ENCODE data around the gene CCDC88C.

Gene CCDC88C

GRCh38 chr14:91341751-91342154, 75.9 kb downstream of the CCDC88C start:
- peaks cover 0 to 46% of the 10 kb centered on the region in 2 experiments for H3K27me3 ChIP-seq (ENCODE audit: control insufficient read depth in 1 of 2, insufficient read depth in 1 of 2, low read length in 2 of 2)
- no peak overlapping the region for H2AK5ac ChIP-seq (ENCODE audit: low read length, severe bottlenecking)

GRCh38 chr14:91341334-91341733, 76.3 kb downstream of the CCDC88C start:
- 92% methylated on average over 2 of the region's 2 CpGs for WGBS
- Histone ChIP-seq H3K9me3 (ENCODE audit: control insufficient read depth, low read length) (no peaks in the 10 kb centered on the region), H3K18ac (ENCODE audit: low read depth in 1 of 2, low read length in 2 of 2) (no peak overlapping the region), H4K8ac (ENCODE audit: low read length) (no peak overlapping the region), H3K36me3 (ENCODE audit: control insufficient read depth in 1 of 2, insufficient read depth in 2 of 2, low read depth in 1 of 2, low read length in 2 of 2) (peaks cover 0 to 20% of the 10 kb centered on the region in 2 experiments), H3K4ac (ENCODE audit: low read depth in 1 of 2, low read length in 2 of 2) (no peak overlapping the region), H3K14ac (ENCODE audit: low read length in 2 of 2) (no peak overlapping the region), H3K79me1 (replicated peaks; ENCODE audit: low read length, poor library complexity, severe bottlenecking) (no peaks in the 10 kb centered on the region), H2AK5ac (ENCODE audit: low read length, severe bottlenecking) (no peak overlapping the region), H3K9ac (ENCODE audit: low read length) (no peak overlapping the region), H4K91ac (ENCODE audit: low read length) (no peak overlapping the region), H3K4me2 (ENCODE audit: low read length, poor library complexity, severe bottlenecking) (no peak overlapping the region), H2BK120ac (ENCODE audit: low read depth, low read length) (no peak overlapping the region), H2AFZ (ENCODE audit: low read depth, low read length) (no peak overlapping the region), H3K23ac (ENCODE audit: low read length in 2 of 2) (no peak overlapping the region), H3K27me3 (ENCODE audit: control insufficient read depth in 1 of 2, insufficient read depth in 1 of 2, low read length in 2 of 2) (peaks cover 0 to 46% of the 10 kb centered on the region in 2 experiments), H2BK5ac (ENCODE audit: low read depth, low read length, poor library complexity, severe bottlenecking) (no peak overlapping the region), H2BK12ac (ENCODE audit: low read length in 2 of 2) (no peak overlapping the region), H3K27ac (ENCODE audit: low read length, poor library complexity, severe bottlenecking) (no peak overlapping the region), H3K4me3 (ENCODE audit: insufficient read depth in 1 of 2, low read depth in 1 of 2, low read length in 2 of 2) (no peak overlapping the region), H3K4me1 (ENCODE audit: control insufficient read depth, insufficient read depth, low read depth, low read length) (peaks cover 2% of the 10 kb centered on the region), H2BK15ac (ENCODE audit: low read depth, poor library complexity, severe bottlenecking) (peak overlapping the region; percentile 69)
- DNase-seq, result no peak

More at GRCh38 chr14:91341751-91342154, 75.9 kb downstream of the CCDC88C start:
- Histone ChIP-seq H3K18ac (ENCODE audit: low read depth in 1 of 2, low read length in 2 of 2) (no peak overlapping the region), H3K27ac (ENCODE audit: low read length, poor library complexity, severe bottlenecking) (no peak overlapping the region), H3K9me3 (ENCODE audit: control insufficient read depth, low read length) (no peaks in the 10 kb centered on the region), H4K91ac (ENCODE audit: low read length) (no peak overlapping the region), H3K36me3 (ENCODE audit: control insufficient read depth in 1 of 2, insufficient read depth in 2 of 2, low read depth in 1 of 2, low read length in 2 of 2) (peaks cover 0 to 20% of the 10 kb centered on the region in 2 experiments), H2BK5ac (ENCODE audit: low read depth, low read length, poor library complexity, severe bottlenecking) (no peak overlapping the region), H3K4me2 (ENCODE audit: low read length, poor library complexity, severe bottlenecking) (no peak overlapping the region), H3K14ac (ENCODE audit: low read length in 2 of 2) (no peak overlapping the region), H3K4me3 (ENCODE audit: insufficient read depth in 1 of 2, low read depth in 1 of 2, low read length in 2 of 2) (peak overlapping the region in 1 of 2 experiments; percentile 28), H2BK15ac (ENCODE audit: low read depth, poor library complexity, severe bottlenecking) (no peak overlapping the region), H3K4me1 (ENCODE audit: control insufficient read depth, insufficient read depth, low read depth, low read length) (peaks cover 2% of the 10 kb centered on the region), H3K9ac (ENCODE audit: low read length) (no peak overlapping the region), H2BK120ac (ENCODE audit: low read depth, low read length) (no peak overlapping the region), H3K23ac (ENCODE audit: low read length in 2 of 2) (no peak overlapping the region), H3K79me1 (replicated peaks; ENCODE audit: low read length, poor library complexity, severe bottlenecking) (no peaks in the 10 kb centered on the region), H2AFZ (ENCODE audit: low read depth, low read length) (no peak overlapping the region), H2BK12ac (ENCODE audit: low read length in 2 of 2) (no peak overlapping the region), H3K4ac (ENCODE audit: low read depth in 1 of 2, low read length in 2 of 2) (no peak overlapping the region), H4K8ac (ENCODE audit: low read length) (no peak overlapping the region)
- DNase-seq, result no peak
- WGBS, result 76% methylated on average over 7 of the region's 7 CpGs

GRCh38 chr14:91339671-91340369, 77.8 kb downstream of the CCDC88C start:
- Histone ChIP-seq H2BK12ac (ENCODE audit: low read length in 2 of 2) (no peak overlapping the region), H3K14ac (ENCODE audit: low read length in 2 of 2) (no peak overlapping the region), H3K9me3 (ENCODE audit: control insufficient read depth, low read length) (no peaks in the 10 kb centered on the region), H3K4me2 (ENCODE audit: low read length, poor library complexity, severe bottlenecking) (no peak overlapping the region), H3K18ac (ENCODE audit: low read depth in 1 of 2, low read length in 2 of 2) (no peak overlapping the region), H3K4me1 (ENCODE audit: control insufficient read depth, insufficient read depth, low read depth, low read length) (peaks cover 10% of the 10 kb centered on the region), H3K79me1 (replicated peaks; ENCODE audit: low read length, poor library complexity, severe bottlenecking) (no peaks in the 10 kb centered on the region), H2BK120ac (ENCODE audit: low read depth, low read length) (no peak overlapping the region), H3K4ac (ENCODE audit: low read depth in 1 of 2, low read length in 2 of 2) (no peak overlapping the region), H3K4me3 (ENCODE audit: insufficient read depth in 1 of 2, low read depth in 1 of 2, low read length in 2 of 2) (no peak overlapping the region), H4K91ac (ENCODE audit: low read length) (no peak overlapping the region), H2BK15ac (ENCODE audit: low read depth, poor library complexity, severe bottlenecking) (no peak overlapping the region), H4K8ac (ENCODE audit: low read length) (no peak overlapping the region), H3K36me3 (ENCODE audit: control insufficient read depth in 1 of 2, insufficient read depth in 2 of 2, low read depth in 1 of 2, low read length in 2 of 2) (peaks cover 0 to 20% of the 10 kb centered on the region in 2 experiments), H3K27me3 (ENCODE audit: control insufficient read depth in 1 of 2, insufficient read depth in 1 of 2, low read length in 2 of 2) (peaks cover 0 to 51% of the 10 kb centered on the region in 2 experiments), H2AFZ (ENCODE audit: low read depth, low read length) (no peak overlapping the region), H3K27ac (ENCODE audit: low read length, poor library complexity, severe bottlenecking) (no peak overlapping the region), H3K9ac (ENCODE audit: low read length) (no peak overlapping the region), H2AK5ac (ENCODE audit: low read length, severe bottlenecking) (no peak overlapping the region), H2BK5ac (ENCODE audit: low read depth, low read length, poor library complexity, severe bottlenecking) (no peak overlapping the region), H3K23ac (ENCODE audit: low read length in 2 of 2) (no peak overlapping the region)
- no peak for DNase-seq
- 94% methylated on average over 29 of the region's 30 CpGs for WGBS

GRCh38 chr14:91339076-91339475, 78.5 kb downstream of the CCDC88C start:
- no peak overlapping the region for H3K14ac ChIP-seq (ENCODE audit: low read length in 2 of 2)
- no peak overlapping the region for H3K27ac ChIP-seq (ENCODE audit: low read length, poor library complexity, severe bottlenecking)
- no peak overlapping the region for H2BK12ac ChIP-seq (ENCODE audit: low read length in 2 of 2)
- H3K4me2 ChIP-seq (ENCODE audit: low read length, poor library complexity, severe bottlenecking), result no peak overlapping the region
- DNase-seq, result no peak
- H2BK120ac ChIP-seq (ENCODE audit: low read depth, low read length), result no peak overlapping the region
- H2AK5ac ChIP-seq (ENCODE audit: low read length, severe bottlenecking), result no peak overlapping the region
- no peak overlapping the region for H4K91ac ChIP-seq (ENCODE audit: low read length)
- no peak overlapping the region for H4K8ac ChIP-seq (ENCODE audit: low read length)
- no peaks in the 10 kb centered on the region for H3K9me3 ChIP-seq (ENCODE audit: control insufficient read depth, low read length)
- no peak overlapping the region for H3K18ac ChIP-seq (ENCODE audit: low read depth in 1 of 2, low read length in 2 of 2)
- H3K4me3 ChIP-seq (ENCODE audit: insufficient read depth in 1 of 2, low read depth in 1 of 2, low read length in 2 of 2), result no peak overlapping the region
- H3K36me3 ChIP-seq (ENCODE audit: control insufficient read depth in 1 of 2, insufficient read depth in 2 of 2, low read depth in 1 of 2, low read length in 2 of 2), result peaks cover 0 to 20% of the 10 kb centered on the region in 2 experiments
- H3K23ac ChIP-seq (ENCODE audit: low read length in 2 of 2), result no peak overlapping the region
- peaks cover 12% of the 10 kb centered on the region for H3K4me1 ChIP-seq (ENCODE audit: control insufficient read depth, insufficient read depth, low read depth, low read length)
- H3K27me3 ChIP-seq (ENCODE audit: control insufficient read depth in 1 of 2, insufficient read depth in 1 of 2, low read length in 2 of 2), result peaks cover 0 to 58% of the 10 kb centered on the region in 2 experiments
- no peak overlapping the region for H2BK15ac ChIP-seq (ENCODE audit: low read depth, poor library complexity, severe bottlenecking)
- no peak overlapping the region for H3K9ac ChIP-seq (ENCODE audit: low read length)
- no peaks in the 10 kb centered on the region for H3K79me1 ChIP-seq (replicated peaks; ENCODE audit: low read length, poor library complexity, severe bottlenecking)
- H3K4ac ChIP-seq (ENCODE audit: low read depth in 1 of 2, low read length in 2 of 2), result no peak overlapping the region
- no peak overlapping the region for H2BK5ac ChIP-seq (ENCODE audit: low read depth, low read length, poor library complexity, severe bottlenecking)
- H2AFZ ChIP-seq (ENCODE audit: low read depth, low read length), result no peak overlapping the region
- 91% methylated on average over 16 of the region's 17 CpGs for WGBS

Measured in mesenchymal stem cell (in vitro differentiated cells and primary cell).